22Rv1 (cell line): ENCODE measurements around the gene GNLY.

Source experiments
- ZFX ChIP-seq: fragments of 450-650 bp; IDR thresholded peaks from 2 replicates; pipeline ENCODE4 v1.6.1; 2017; ENCODE audit warnings: antibody characterized with exemption, borderline replicate concordance
- TF ChIP-seq, protein P1 (sequence below): fragments of 450-650 bp; IDR thresholded peaks from 2 replicates; pipeline ENCODE4 v1.5.1; 2017; ENCODE audit warnings: mild to moderate bottlenecking

DNA sequence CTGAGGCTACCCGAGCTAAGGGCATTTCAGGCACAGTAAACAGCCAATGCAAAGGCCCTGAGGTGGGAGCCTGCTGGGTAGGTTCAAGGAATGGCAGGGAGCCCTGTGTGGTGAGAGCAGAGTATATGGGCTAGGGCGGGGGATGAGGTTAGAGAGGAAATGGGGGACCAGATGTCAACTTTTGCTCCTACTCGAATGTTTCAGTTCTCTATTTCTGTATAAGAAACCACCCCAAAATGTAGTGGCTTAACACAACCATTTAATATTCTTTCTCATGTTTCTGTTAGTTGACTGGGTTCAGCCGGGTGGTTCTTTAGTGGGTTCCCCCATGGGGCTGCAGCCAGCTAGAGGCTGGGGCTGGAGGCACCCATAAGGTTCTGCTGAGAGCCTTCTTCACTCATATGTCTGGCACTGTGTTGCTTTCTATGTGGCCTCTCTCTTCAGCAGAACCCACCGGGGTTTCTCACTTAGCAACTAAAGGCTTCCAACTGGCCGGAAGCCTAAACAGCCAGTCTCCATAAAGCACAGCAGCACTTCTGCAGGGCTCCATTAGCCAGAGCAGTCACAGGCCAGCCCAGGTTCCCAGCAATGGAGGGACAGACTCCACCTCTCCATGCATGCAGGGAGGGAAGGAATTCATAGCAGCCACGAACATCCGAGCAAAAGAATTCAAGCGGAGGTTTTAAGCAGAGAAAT, 54.0 kb downstream of the GNLY start:
- TF ChIP-seq, protein P1, sequence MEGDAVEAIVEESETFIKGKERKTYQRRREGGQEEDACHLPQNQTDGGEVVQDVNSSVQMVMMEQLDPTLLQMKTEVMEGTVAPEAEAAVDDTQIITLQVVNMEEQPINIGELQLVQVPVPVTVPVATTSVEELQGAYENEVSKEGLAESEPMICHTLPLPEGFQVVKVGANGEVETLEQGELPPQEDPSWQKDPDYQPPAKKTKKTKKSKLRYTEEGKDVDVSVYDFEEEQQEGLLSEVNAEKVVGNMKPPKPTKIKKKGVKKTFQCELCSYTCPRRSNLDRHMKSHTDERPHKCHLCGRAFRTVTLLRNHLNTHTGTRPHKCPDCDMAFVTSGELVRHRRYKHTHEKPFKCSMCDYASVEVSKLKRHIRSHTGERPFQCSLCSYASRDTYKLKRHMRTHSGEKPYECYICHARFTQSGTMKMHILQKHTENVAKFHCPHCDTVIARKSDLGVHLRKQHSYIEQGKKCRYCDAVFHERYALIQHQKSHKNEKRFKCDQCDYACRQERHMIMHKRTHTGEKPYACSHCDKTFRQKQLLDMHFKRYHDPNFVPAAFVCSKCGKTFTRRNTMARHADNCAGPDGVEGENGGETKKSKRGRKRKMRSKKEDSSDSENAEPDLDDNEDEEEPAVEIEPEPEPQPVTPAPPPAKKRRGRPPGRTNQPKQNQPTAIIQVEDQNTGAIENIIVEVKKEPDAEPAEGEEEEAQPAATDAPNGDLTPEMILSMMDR = no peak
- TF ChIP-seq ZFX = no peak
